GM18909 (cell line): Measurements from ENCODE around the gene SHFL.

Experiments used
- ATAC-seq: cut with Tn5 transposase; IDR thresholded peaks from one replicate; pipeline ENCODE4 v1.9.1; 2021; ENCODE audit warnings: mild to moderate bottlenecking; ENCODE audit not compliant: unreplicated experiment, poor library complexity

SHFL gene

DNA sequence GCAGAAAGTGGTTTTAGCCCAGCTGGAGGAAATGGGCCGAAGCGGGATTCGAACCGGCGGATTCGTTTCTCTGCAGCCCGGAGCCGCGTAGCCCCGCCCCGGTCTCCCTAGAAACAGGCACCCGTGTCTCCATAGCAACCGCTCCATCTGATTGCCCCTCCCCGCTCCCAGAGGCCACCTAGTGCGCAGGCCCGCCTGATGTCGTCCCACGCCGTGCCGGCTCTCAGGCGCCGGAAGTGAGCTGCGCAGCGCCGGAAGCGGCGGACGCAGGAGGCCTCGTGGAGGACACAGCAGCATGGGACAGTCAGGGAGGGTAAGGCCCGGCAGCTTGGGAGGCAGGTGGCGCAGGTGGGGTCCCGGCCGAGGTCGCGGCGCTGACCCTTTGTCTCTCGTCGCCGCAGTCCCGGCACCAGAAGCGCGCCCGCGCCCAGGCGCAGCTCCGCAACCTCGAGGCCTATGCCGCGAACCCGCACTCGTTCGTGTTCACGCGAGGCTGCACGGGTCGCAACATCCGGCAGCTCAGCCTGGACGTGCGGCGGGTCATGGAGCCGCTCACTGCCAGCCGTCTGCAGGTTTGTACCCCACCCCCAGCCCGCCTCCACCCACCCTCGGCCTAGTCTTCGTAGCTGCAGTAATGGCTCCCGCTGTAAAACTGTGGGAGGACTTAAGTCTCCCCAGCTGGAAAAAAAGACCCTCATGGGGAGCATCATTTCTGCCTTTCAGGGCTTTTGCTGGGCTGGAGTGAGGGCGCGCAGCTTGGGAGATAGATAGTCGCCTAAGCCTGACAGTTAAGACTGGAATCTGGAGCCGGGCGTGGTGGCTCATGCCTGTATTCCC is 20.2 kb downstream of the SHFL start, which contains the start of gene PPAN:
TSS of gene PPAN (plus strand) at position 263 of the 837 bp plus-strand sequence. CDS start at position 296, 33 bp downstream.
- peak; percentile 55 for ATAC-seq

GRCh38 chr19:10107254-10107653 is 21.1 kb downstream of the SHFL start:
- ATAC-seq = no peak

- ATAC-seq = no peak
These were observed 21.8 kb downstream of the SHFL start for GRCh38 chr19:10107817-10108367.

GRCh38 chr19:10109528-10109927 is 23.4 kb downstream of the SHFL start:
- ATAC-seq = no peak

GRCh38 chr19:10110076-10110971 is 24.2 kb downstream of the SHFL start:
- no peak for ATAC-seq

DNA sequence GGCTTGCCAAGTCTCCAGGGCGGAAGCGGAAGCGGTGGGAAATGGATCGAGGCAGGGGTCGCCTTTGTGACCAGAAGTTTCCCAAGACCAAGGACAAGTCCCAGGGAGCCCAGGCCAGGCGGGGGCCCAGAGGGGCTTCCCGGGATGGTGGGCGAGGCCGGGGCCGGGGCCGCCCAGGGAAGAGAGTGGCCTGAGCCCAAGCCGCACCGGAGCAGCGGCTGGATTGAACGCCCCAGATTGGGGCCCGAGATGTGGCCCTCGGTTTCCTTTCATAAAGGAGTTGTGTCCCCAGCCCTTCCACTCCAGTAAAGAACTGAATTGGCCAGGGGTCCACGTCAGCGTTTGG is 24.8 kb downstream of the SHFL start:
- ATAC-seq = no peak

GRCh38 chr19:10111405-10111811 is 25.3 kb downstream of the SHFL start, which contains the start of gene P2RY11:
Gene P2RY11, plus strand, starts transcription at chr19:10111693. Its CDS starts 29 bp downstream, at chr19:10111722.
- ATAC-seq = no peak

- no peak for ATAC-seq
These were observed 26.1 kb downstream of the SHFL start for GRCh38 chr19:10112037-10112761.

GRCh38 chr19:10112895-10113591 is 26.9 kb downstream of the SHFL start:
- no peak for ATAC-seq

- no peak for ATAC-seq
These were observed 27.5 kb downstream of the SHFL start for GRCh38 chr19:10113592-10113963.

DNA sequence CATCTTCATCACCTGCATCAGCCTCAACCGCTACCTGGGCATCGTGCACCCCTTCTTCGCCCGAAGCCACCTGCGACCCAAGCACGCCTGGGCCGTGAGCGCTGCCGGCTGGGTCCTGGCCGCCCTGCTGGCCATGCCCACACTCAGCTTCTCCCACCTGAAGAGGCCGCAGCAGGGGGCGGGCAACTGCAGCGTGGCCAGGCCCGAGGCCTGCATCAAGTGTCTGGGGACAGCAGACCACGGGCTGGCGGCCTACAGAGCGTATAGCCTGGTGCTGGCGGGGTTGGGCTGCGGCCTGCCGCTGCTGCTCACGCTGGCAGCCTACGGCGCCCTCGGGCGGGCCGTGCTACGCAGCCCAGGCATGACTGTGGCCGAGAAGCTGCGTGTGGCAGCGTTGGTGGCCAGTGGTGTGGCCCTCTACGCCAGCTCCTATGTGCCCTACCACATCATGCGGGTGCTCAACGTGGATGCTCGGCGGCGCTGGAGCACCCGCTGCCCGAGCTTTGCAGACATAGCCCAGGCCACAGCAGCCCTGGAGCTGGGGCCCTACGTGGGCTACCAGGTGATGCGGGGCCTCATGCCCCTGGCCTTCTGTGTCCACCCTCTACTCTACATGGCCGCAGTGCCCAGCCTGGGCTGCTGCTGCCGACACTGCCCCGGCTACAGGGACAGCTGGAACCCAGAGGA is 28.0 kb downstream of the SHFL start:
- ATAC-seq = no peak

GRCh38 chr19:10114651-10115391 is 28.7 kb downstream of the SHFL start:
- ATAC-seq = no peak

DNA sequence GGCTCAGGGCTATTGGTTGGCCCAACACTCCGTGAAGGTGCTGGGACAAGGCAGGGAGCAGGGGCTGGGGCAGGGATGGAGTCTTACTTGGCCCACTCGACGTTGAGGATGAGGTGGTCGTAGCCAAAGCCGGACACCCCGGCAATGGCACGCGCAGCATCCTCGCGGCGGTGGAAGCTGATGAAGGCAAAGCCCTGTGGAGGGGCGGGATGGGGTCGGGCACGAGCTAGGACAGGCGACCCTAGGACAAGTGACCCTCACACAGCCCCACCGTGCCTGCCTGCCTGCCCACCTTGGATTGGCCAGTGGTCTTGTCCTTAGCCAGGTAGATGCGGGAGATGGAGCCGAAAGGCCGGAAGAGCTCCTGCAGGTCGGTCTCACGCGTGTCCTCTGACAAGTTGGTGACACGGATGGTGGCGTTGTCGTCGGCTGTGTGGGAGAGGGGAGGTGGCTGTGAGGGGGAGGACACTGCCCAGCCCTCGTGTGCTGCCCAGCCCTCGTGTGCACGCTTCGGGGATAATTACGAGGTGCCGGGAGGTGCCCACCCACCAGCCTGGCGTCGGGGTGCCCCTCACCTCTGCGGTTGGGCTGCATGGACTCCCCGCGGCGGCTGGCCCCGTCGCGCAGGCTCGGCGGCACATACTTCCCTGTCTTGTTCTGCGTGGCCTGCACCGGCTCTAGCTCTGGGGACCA is 29.4 kb downstream of the SHFL start:
- ATAC-seq = no peak

DNA sequence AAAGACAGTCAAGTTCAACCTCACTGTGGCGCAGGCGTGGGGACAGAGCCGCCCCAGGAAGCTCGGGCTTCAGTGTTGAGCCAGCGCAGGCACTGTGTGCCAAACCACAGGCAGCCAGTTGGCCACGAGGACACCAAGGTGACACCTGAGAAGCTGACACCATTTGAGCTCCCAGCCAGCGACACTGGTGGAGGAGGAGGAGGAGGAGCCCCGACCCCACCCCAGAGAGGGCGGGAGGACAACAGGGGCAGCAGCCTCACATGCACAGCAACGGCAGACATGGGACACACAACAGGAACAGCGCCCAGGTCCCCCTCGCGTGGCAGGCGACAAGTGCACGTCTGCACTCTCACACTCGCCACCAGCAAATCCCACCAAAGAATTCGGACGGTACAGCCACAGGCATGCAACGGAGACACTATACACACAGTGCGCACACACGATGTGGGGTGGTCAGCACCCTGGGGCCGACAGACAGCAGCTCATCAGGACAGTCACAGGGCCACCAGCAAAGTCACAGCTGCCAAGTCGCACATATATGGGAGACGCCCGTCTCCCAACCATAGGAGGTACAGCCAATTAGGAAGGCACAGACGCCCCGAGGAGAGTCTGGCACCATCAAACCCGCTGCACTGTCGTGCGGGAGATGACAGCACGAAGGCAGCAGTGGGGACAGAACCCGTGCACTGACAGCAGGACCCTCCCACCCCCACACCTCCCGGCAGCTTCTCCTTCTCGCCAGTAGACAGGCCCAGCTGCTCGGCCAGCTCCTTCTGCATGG is 30.2 kb downstream of the SHFL start:
- no peak for ATAC-seq

DNA sequence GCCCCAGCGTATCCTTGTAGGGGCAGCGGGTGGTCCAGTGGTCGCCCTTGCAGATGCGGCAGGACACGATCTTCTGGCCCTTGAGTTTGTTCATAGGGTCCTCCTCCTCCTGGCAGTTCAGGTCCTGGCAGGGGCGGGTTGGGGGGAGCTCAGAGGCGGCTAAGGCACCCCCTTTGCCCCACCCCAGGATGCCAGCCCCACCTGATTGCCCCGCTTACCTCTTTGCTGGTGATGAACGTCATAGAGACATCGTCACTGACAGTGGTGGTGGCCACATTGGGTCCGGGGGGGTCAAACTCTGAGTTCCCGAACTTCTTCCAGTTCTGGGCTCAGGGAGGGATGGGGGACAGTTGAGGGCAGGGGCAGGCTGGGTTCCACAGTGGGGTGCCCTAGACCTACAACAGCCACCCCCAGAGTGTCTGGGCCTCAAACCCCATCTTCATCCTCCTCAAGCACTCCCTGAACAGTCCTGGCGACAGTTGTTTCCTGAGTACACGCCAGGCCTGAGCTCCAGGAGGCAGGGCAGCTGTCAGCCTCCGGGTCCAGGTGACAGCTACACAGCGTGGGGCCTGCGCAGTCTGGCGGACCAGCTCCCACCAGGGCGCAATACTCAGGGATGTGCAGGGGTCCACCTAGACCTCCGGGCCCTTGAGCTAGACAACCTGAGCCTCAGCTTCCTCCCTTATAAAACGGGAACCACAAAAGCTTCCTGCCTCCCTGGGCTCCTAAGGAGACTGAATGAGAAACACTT is 30.9 kb downstream of the SHFL start:
- no peak for ATAC-seq

- ATAC-seq = no peak
These were observed 32.8 kb downstream of the SHFL start for GRCh38 chr19:10118960-10119359.
